Measurements from ENCODE around the gene ZDHHC5.

The ZDHHC5 gene

GRCh38 chr11:57667736-57668433 is at the start of gene ZDHHC5:
Gene ZDHHC5 (plus strand): TSS chr11:57668114. CDS start chr11:57673091, 4,977 bp downstream.
- peak; percentile 97 for DNase-seq

GRCh38 chr11:57618438-57618837 is 49.5 kb upstream of the ZDHHC5 start:
- no peak for DNase-seq

GRCh38 chr11:57619331-57619730 is 48.6 kb upstream of the ZDHHC5 start:
- DNase-seq = no peak

GRCh38 chr11:57620467-57620866 is 47.4 kb upstream of the ZDHHC5 start:
- no peak for DNase-seq

- no peak for DNase-seq
Observed at GRCh38 chr11:57622263-57622662, 45.7 kb upstream of the ZDHHC5 start.

- no peak for DNase-seq
Observed at GRCh38 chr11:57624864-57625263, 43.0 kb upstream of the ZDHHC5 start.

- DNase-seq = no peak
Observed at GRCh38 chr11:57626895-57627294, 41.0 kb upstream of the ZDHHC5 start.

- DNase-seq = no peak
Observed at GRCh38 chr11:57630171-57630570, 37.7 kb upstream of the ZDHHC5 start.

GRCh38 chr11:57632116-57632515 is 35.8 kb upstream of the ZDHHC5 start:
- DNase-seq = no peak

- no peak for DNase-seq
Observed at GRCh38 chr11:57633394-57634070, 34.4 kb upstream of the ZDHHC5 start.

GRCh38 chr11:57634311-57634710 is 33.6 kb upstream of the ZDHHC5 start:
- no peak for DNase-seq

GRCh38 chr11:57635246-57635645 is 32.7 kb upstream of the ZDHHC5 start:
- DNase-seq = no peak

- DNase-seq = no peak
Observed at GRCh38 chr11:57637626-57638004, 30.3 kb upstream of the ZDHHC5 start.

- peak; percentile 88 for DNase-seq
Observed at GRCh38 chr11:57638005-57638781, 29.7 kb upstream of the ZDHHC5 start.

- DNase-seq = no peak
Observed at GRCh38 chr11:57638811-57639320, 29.0 kb upstream of the ZDHHC5 start.

GRCh38 chr11:57639321-57640067 is 28.4 kb upstream of the ZDHHC5 start:
- peak; percentile 18 for DNase-seq

- no peak for DNase-seq
Observed at GRCh38 chr11:57640068-57640800, 27.7 kb upstream of the ZDHHC5 start.

- no peak for DNase-seq
Observed at GRCh38 chr11:57641011-57641807, 26.7 kb upstream of the ZDHHC5 start.

GRCh38 chr11:57643802-57644201 is 24.1 kb upstream of the ZDHHC5 start:
- no peak for DNase-seq

- peak; percentile 17 for DNase-seq
Observed at GRCh38 chr11:57644748-57645688, 22.9 kb upstream of the ZDHHC5 start.

Measured in DMS79 (cell line).